NCI-H2227 (cell line): ENCODE results near the gene ZDHHC1.

ENCODE experiments used
- DNase-seq: peaks from one replicate; lab custom pipeline; 2025; ENCODE audit not compliant: unreplicated experiment; lab: John Stamatoyannopoulos, UW

ZDHHC1 gene

DNA sequence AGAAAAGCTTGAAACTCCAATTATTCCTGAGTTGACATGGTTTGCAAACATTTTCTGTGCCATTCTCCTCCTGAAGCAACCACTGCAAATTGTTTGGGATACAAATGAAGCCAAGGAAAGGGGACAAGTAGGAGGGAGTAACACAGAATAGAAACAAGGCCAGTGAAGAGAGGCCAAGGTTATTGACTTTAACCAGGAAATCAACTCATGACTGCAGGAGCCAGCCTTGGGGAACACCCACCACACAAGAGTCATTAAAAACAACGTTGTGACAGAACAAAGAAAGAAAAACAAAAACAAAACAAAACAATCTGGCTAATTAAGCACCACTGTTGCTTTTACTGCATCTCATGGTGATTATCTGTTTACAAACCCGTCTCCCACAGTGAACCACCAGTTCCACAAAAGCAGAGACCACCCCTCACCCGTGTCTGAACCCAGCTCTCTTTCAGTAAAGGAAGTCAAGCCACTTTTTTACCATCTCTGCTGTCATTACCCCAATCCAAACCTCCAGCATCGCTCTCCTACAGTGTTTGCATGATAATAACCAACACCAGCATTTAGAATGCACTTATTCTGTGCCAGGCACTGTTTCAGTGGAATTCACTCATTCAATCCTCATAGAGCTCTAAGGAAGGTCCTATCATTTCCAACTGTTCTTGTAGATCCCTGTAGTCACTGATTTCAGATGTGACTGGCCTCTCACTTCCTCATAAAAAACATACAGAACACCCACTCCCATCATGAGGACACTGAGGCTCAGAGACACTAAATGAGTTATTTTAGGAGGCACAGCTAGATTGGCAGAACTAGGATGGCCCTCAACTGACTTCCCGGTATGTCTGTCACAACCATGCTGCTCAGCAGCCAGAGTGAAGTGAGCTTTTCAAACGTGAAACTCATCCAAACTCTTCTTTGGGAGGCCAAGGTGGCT is 2.0 kb downstream of the ZDHHC1 start:
- DNase-seq = no peak

DNA sequence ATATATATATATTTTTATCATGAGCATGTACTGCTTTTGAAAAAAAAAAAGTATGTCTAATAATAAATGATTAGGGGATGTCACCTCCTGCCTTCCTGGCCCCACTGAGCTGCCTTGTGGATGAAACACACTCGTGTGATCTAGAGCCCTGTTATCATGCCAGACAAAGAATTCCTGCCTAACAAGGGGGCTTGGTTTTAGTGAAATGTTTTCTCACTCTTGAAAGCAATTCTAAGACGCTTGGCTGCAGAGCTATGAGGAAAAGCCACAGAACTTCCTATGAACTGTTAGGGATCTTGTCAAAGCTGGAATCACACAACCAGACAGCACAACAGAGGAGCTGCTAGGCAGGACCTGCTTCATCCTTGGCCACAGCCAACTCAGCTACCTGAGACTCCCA is 4.0 kb downstream of the ZDHHC1 start:
- DNase-seq = no peak

DNA sequence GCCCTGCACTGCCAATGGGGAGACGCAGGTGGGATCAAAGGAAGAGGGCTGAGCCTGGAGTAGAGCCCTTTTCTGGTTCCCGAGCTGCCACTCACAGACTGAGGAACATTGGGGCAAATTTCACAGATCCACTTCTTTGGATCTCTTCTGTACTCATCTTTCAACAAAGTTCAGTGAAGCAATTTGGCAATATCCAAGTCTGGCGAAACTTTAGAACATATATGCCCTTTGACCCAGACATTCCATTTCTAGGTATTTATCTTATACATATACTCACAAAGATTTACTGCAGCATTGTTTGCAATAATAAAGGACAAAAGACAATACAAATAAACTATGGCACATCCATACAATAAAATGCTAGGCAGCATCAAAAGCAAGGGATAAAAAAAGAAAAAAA is 4.9 kb downstream of the ZDHHC1 start:
- no peak for DNase-seq

DNA sequence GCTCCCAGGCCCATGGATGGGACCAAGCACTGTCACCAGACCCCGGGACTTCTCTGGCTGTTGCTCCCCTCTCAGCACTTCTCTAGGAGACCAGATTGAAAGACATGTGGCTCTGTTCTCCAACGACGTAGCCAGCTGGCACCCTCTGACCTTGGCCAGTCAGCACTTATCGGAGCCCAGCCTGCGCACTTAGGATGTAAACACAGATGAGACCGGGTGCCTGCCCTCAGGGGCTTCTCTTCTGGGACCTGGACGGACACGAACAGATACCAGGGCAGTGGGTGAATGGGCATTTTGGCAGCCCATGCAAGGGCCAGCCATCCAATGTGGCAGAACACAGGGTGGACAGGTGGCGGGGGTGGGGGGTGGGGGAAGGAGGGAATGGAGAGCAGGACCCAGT is 6.6 kb downstream of the ZDHHC1 start:
- no peak for DNase-seq

DNA sequence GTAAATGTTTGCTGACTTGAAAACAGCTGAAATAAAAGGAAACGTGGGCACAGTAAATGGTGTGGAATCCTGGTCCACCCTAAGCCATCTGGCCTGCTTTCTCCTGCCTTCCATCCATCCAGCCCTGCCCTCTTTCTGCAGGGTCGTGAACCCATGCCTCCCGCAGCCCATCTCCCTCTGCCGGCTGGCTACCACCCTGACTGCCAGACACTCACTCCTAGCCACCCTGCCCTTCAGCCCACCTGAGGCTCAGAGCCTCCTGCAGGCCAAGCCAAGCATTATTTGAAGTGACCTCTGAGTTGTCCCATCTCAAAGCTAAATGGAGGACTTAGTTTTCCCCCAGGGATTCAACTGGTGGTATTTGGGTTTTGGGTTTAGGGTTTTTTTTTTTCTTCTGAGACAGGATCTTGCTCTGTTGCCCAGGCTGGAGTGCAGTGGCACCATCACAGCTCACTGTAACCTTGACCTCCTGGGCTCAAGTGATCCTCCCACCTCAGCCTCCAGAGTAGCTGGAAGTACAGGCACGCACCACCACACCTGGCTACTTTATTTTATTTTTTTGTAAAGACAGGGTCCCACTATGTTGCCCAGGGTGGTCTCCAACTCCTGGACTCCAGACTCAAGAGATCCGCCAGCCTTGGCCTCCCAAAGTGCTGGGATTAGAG is 8.4 kb downstream of the ZDHHC1 start:
- DNase-seq = no peak

DNA sequence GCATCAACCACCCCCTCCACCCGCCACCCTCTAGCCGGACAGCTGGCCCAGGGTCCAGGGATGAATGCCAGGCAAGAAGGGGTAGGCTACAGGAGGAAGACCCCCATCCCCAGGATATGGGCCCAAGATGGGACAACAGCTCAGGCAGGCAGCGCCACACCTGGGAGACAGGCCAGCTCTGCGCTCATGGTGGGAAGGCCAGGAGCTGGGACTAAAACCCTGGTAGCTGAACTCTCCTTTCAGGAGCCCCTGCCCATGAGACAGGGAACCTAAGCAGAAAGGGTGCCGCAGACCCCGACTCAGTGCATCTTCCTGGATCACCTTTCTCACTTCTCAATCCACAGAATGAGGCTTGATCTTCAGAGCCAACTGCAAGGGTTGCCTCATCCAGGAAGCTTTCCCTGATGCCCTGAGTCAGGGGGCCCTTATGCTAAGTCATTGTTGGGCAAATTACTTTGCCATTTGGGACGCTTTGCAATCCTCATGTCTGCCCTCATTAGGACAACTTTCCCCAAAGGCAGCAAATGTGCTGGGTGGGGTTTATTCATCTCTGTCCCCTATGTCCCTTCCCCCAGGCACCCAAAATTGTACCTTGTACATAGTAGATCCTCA is 9.0 kb downstream of the ZDHHC1 start:
- no peak for DNase-seq

DNA sequence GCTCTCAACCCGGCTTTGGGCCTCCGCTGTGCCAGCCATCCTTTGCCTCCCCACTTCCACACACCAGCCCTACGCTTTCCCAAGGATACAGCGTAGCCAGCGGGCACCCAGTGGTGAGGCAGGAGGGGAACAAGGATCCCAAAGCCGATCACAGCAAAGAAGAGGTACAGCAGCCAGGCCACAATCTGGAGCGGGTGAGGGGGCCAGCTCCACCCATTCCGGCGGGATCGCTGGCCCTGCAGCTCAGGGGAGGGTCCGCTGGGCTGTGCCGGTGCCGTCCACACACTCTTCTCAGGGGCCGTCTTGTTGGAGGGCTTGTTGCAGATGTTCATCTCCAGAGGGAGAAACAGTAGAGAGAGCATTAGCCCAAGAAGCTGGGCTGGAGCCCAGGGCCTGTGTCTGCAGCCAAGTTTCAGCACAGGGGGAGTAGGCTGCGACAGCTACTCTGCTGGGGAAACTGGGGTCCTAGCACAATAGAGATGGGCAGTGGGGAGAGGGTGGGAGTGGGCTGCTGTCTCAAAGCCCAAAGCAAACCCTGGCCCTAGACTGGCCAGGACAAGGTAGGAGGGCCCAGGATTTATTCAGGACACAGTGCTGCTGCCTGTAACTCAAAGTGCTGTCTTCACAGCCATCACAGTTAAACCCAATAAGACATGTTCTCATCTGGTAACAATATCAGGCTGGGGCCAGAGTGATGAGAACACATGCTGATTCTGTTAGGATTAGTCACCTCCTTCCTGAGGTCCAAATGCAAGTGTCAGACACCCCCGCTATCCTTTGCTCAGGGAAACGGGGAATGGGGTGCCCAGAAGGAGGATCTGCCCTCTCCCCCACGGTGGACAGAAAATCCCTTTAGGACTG is 9.9 kb downstream of the ZDHHC1 start:
- DNase-seq = no peak

DNA sequence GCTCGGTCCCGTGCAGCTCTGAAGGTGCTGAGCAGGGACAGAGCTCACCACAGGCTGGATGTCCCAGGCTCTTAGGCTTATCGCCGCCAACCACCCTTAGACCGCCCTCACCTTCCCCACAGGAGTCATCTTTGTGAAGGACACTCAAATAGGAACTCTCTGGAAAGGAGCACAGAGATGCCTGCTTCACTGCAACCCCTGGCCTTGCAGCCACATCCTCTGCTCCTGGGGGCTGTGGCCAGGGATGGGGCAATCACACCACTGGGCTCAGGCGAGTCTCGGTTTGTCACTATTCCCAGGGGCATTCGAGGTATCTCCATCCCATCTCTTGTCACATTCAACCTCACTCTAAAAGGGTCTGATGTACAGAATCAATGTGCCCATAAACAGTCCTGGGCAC is 10.9 kb downstream of the ZDHHC1 start:
- DNase-seq = no peak

DNA sequence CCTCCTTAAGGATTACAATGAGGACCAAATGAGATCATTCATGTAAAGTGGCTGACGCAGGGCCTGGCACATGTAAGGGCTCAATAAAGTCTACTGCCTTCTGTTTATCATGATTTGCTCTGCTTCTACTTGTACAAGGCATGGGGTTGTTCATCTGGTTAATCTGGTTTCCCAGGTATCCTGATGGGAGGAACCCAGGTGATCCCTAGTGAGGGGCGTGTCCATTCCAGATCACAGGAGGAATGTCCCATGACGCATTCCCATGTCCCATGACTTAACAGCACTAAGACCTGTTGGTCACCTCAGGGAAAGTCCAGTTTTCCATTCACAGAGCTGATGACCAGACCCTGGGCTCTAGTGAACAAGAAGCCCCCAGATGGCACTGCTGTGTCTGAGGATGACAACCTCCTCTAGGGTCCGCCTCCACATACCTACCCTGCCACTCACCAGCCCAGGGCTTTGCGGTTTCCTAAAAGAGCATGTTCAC is 11.5 kb downstream of the ZDHHC1 start:
- DNase-seq = no peak

DNA sequence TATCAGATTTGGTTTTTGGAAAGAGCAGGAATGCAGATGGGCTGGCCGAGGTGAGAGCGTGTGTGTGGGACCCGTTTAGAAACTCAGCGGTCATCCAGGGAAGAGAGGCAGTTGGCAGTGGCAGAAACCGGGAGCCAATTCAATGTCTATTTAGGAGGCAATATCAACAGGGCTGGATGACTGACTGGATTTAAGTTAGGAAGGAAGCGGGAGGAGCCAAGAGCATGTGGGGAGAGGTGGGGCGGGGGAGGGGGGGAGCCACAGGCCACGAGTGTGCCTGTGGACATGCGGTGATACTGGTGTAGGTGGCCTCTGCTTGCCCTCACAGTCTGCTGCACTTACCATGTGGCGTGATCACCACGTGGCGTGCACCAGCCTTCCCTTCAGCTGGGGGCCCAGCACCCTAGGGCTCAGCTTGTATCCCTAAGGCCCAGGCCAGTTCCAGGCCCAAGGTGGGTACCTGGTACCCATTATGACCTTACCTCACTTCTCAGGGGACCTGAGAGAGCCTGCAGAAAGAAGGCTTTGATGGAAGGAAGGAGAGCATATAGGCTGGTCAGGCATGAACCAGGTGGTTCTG is 12.2 kb downstream of the ZDHHC1 start:
- DNase-seq = no peak

DNA sequence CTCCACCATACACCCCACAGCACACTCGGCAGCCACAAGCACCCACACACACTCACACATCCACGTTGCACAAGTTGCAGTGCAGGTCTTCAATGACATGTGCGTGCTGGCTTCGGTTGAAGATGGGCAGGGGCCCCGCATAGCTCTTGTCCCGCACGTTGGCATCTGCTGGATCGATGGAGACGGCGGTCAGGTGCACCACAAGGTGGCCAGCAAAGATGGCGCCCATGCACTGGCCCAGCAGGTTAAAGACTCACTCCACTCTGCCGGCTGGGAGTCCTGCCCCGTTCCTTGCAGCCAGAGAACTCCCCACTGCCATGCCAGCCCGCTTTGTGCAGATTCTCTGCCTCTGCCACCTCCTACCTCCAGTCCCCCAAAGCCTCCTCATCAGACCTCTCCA is 15.4 kb downstream of the ZDHHC1 start:
- no peak for DNase-seq

DNA sequence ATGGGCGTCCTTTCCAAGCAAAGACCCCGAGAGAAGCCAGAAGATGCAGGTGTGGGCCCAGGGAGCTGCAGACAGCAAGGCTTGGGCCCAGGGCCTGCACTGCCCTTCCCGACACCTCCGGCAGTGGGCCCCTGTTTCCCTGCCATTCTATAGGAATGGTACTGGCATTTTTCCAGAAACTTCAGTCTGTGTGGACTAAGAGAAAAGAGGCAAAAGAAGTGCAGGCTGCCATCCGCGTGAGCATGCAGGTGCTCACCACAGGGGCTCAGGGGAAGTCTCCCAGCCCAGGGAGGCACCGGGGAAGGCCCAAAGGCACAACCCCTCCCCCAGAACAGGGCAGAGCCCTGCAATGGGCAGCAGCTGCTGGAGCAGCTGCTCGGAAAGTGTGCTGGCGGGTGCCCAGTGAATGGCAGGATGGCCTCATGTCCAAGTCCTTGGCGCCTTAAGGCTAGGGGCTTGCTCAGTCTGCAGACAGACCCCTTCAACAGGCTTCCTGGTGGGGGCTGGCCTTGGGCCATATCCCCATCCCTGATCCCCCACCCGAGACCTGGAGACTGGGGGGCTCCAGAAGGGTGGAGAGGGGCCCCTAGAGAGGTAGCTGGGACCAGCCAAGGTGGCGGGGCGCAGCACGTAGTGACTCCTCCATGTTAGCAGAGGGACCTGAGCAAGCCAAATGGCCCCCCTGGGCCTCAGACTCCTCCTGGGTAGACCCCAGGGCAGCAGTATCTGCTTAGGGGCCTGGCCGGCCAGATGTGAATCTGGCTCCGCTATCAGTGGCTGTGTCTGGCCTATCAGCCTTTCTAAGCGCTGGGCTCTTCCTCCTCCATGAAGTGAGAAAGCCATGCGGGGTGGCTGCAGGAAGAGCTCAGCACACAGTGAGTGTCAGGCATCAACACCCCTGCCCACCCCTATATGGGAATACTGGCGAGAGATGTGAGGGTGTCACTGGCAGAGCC is 16.2 kb downstream of the ZDHHC1 start:
- no peak for DNase-seq

DNA sequence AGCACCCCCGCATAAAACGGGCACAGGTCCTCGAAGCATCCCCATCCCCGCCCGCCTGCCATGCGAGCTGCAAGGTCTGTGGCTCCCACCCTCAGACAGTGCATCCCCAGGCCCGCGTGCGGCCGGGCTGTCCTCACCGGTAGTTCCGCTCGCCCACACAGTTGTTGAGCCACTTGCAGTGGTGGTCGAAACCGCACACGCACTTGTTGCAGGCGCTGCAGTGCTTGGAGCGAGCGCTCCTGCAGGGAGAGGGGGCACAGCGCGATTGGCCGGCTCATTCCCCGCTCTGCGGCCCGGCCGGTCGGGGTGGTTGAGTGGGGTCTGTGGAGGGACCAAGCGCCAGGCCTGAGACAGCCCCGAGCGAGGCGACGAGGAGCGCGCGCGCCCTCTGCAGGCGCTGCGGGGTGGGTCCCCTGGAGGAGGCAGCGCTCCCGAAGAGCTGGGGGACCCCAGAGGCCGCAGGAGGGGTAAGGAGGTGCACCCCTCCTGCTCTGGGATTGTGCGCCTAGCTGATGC is 17.0 kb downstream of the ZDHHC1 start:
- no peak for DNase-seq

DNA sequence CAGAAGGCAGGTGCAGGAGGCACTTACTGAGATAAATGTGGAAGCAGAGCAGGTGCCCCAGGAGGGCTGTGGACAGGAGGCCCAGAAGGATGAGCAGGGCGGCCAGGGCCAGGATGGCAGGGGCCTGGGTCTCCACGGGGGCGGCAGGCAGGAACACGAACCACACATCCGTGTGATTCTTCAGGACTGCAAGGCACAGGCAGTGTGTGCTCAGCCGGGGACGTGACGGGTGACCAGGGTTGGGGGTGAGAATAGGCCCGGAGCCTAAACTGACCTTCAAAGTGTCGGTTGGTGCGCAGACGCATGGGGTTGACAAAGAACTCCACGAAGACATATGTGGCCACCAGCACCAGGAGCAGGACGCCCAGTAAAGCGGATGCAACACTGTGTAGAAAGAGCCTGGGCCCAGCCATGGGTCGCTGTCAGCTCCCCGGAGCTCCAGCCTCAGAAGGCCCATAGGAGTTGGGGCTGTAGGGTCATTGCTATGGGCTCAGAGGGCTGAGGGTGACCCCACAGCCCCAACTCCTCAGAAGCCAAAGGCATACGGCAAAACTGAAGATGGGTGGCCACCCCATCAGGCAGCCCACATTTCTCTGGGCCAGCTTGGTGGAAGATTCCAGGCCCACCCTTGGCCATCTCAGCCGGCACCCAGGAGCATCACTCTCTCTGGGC is 17.6 kb downstream of the ZDHHC1 start:
- DNase-seq = no peak

DNA sequence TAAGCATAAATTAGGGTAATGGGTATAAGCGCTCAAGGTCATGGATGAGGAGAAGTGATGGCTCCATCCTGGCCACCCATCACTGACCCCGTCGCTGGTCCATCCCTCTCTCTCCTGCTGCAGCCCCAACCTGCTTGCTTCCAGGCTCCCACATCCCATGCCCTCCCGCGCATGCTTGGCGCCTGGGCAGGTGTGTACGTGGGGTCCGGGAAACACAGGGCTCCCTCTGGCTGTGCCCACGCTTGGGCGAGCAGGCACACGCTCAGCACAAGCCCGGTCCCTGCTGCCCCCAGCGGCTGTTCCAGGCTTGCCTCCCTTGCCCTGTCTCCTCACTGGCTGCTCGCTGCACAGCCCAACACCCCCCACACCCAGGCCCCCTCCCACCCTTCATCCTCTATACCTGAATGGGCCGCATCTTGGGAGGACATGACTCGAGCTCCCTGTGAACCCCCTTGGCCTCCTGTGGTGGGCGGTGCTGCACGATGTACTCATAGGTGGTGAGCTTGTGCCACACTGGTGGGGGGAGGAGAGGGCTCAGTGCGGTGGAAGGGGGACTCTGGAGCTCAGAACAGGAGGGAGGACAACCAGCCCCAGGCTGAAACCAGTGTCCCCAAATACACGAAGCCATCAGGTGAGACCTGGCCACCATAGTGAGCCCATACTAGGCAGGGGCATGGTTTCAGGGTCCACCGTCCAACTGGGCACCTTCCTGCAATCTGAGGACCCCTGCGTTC is 18.3 kb downstream of the ZDHHC1 start:
- no peak for DNase-seq

DNA sequence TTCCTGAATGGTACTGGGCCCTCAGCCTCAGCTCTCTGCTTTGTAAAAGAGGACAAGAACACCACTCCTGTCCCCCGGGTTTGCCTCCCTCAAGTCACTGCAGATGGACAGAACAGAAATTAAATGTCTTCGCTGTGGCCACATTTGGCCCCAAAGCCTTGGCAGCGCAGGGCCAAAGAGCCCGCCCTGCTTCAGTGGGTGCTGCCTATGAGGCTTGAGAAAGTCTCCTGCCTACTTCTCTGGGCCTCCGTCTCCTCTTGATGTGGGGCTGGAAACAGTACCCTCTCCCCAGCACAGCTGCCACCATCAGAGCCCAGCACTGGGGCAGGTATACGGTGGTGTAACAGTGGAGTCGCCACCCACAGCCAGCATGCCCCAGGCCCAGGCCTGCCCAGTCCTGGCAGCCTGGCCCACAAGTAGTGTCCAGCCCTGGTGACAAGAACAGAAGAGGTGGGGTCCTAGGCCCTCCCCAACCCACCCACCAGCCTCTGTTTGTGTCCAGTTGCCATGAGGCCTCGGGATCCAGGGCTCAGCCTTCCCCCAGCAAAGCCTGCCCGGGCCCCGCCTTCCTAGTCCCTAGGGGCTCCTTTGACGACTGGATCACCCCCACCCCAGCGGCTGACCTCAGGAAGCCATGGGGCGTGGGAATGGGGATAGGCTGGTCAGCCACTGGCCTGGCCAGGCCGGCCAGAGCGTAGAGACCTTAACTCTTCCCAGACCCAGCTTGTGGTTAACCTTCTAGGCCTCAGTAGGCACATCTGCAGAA is 19.1 kb downstream of the ZDHHC1 start:
- no peak for DNase-seq
